ENCODE measurements around the gene NBR1.

NBR1 gene

DNA sequence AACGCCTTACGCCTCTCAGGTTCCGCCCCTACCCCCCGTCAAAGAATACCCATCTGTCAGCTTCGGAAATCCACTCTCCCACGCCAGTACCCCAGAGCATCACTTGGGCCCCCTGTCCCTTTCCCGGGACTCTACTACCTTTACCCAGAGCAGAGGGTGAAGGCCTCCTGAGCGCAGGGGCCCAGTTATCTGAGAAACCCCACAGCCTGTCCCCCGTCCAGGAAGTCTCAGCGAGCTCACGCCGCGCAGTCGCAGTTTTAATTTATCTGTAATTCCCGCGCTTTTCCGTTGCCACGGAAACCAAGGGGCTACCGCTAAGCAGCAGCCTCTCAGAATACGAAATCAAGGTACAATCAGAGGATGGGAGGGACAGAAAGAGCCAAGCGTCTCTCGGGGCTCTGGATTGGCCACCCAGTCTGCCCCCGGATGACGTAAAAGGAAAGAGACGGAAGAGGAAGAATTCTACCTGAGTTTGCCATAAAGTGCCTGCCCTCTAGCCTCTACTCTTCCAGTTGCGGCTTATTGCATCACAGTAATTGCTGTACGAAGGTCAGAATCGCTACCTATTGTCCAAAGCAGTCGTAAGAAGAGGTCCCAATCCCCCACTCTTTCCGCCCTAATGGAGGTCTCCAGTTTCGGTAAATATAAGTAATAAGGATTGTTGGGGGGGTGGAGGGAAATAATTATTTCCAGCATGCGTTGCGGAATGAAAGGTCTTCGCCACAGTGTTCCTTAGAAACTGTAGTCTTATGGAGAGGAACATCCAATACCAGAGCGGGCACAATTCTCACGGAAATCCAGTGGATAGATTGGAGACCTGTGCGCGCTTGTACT lies 45.7 kb upstream of the NBR1 start, which contains the start of gene BRCA1 (continued):
- no peak for TF ChIP-seq ZNF221 (tag by site-specific recombination; IDR thresholded peaks at IDR 0.05; ENCODE audit: borderline replicate concordance)
- TF ChIP-seq ATF2 (tag by site-specific recombination; IDR thresholded peaks at IDR 0.05; ENCODE audit: low read depth) = peak; percentile 90
- no peak for TF ChIP-seq ZNF768 (tag by site-specific recombination; IDR thresholded peaks at IDR 0.05)
- no peak for TF ChIP-seq TSHZ1 (tag by site-specific recombination; IDR thresholded peaks at IDR 0.05; ENCODE audit: borderline replicate concordance)
- TF ChIP-seq ZNF112 (tag by site-specific recombination; IDR thresholded peaks at IDR 0.05) = no peak
- no peak for TF ChIP-seq ZNF239 (tag by site-specific recombination; IDR thresholded peaks at IDR 0.05)
- TF ChIP-seq KLF1 (tag by site-specific recombination; IDR thresholded peaks at IDR 0.05) = peak; percentile 1; the same call in 1 of the 2 replicates
- TF ChIP-seq ZNF623 (tag by site-specific recombination; IDR thresholded peaks at IDR 0.05) = no peak
- no peak for TF ChIP-seq ZSCAN23 (tag by site-specific recombination; IDR thresholded peaks at IDR 0.05)
- peak; percentile 91 for TF ChIP-seq ZBTB17 (tag by site-specific recombination; IDR thresholded peaks at IDR 0.05)
- TF ChIP-seq ZIC2 (tag by site-specific recombination; IDR thresholded peaks at IDR 0.05) = no peak; the same call in 1 of the 2 replicates
- TF ChIP-seq ZNF202 (tag by site-specific recombination; IDR thresholded peaks at IDR 0.05; ENCODE audit: borderline replicate concordance) = no peak
- TF ChIP-seq ELK4 (IDR thresholded peaks at IDR 0.05; ENCODE audit: borderline replicate concordance, low read depth, low read length) = no peak
- no peak for TF ChIP-seq ZNF391 (tag by site-specific recombination; IDR thresholded peaks at IDR 0.05; ENCODE audit: borderline replicate concordance, low read depth)
- TF ChIP-seq ZNF133 (tag by site-specific recombination; IDR thresholded peaks at IDR 0.05) = no peak
- TF ChIP-seq ZBTB20 (tag by site-specific recombination; IDR thresholded peaks at IDR 0.05) = peak; percentile 94
- TF ChIP-seq REPIN1 (tag by site-specific recombination; IDR thresholded peaks at IDR 0.05; ENCODE audit: low read depth) = no peak
- no peak for TF ChIP-seq ZNF214 (tag by site-specific recombination; IDR thresholded peaks at IDR 0.05; ENCODE audit: borderline replicate concordance)
- TF ChIP-seq ZNF426 (tag by site-specific recombination; IDR thresholded peaks at IDR 0.05) = no peak
- no peak for TF ChIP-seq ZNF138 (tag by site-specific recombination; IDR thresholded peaks at IDR 0.05; ENCODE audit: borderline replicate concordance)
- TF ChIP-seq GFI1B (tag by site-specific recombination; IDR thresholded peaks at IDR 0.05) = no peak
- no peak; the same call in 1 of the 2 replicates for TF ChIP-seq ZNF664 (tag by site-specific recombination; IDR thresholded peaks at IDR 0.05)
- TF ChIP-seq ZSCAN5A (tag by site-specific recombination; IDR thresholded peaks at IDR 0.05) = no peak
- peak; percentile 94 for TF ChIP-seq SP2 (tag by site-specific recombination; IDR thresholded peaks at IDR 0.05)
- no peak for TF ChIP-seq ZFP41 (tag by site-specific recombination; IDR thresholded peaks at IDR 0.05; ENCODE audit: borderline replicate concordance)
- no peak for TF ChIP-seq SCRT2 (tag by site-specific recombination; IDR thresholded peaks at IDR 0.05)
- no peak for TF ChIP-seq ZNF423 (tag by site-specific recombination; IDR thresholded peaks at IDR 0.05)
- no peak for TF ChIP-seq HOXA7 (CRISPR knock-in tag; IDR thresholded peaks at IDR 0.05; ENCODE audit: borderline replicate concordance)
- TF ChIP-seq, protein P1, sequence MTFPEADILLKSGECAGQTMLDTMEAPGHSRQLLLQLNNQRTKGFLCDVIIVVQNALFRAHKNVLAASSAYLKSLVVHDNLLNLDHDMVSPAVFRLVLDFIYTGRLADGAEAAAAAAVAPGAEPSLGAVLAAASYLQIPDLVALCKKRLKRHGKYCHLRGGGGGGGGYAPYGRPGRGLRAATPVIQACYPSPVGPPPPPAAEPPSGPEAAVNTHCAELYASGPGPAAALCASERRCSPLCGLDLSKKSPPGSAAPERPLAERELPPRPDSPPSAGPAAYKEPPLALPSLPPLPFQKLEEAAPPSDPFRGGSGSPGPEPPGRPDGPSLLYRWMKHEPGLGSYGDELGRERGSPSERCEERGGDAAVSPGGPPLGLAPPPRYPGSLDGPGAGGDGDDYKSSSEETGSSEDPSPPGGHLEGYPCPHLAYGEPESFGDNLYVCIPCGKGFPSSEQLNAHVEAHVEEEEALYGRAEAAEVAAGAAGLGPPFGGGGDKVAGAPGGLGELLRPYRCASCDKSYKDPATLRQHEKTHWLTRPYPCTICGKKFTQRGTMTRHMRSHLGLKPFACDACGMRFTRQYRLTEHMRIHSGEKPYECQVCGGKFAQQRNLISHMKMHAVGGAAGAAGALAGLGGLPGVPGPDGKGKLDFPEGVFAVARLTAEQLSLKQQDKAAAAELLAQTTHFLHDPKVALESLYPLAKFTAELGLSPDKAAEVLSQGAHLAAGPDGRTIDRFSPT (tag by site-specific recombination; IDR thresholded peaks at IDR 0.05) = no peak
- no peak for TF ChIP-seq ZNF146 (tag by site-specific recombination; IDR thresholded peaks at IDR 0.05)
- TF ChIP-seq ZNF223 (tag by site-specific recombination; IDR thresholded peaks at IDR 0.05) = no peak

Measured in HEK293 (cell line).